Subcutaneous adipose tissue (tissue), 4 donors: ENCODE results near the gene KLC1. TPM values are rescaled to one million over a fixed set of nuclear protein-coding genes. Genes with fewer than 3 reads are reported as not detected.

Experiments used
- CTCF ChIP-seq: fragments of 450-650 bp; IDR thresholded peaks from one replicate; pipeline ENCODE4 v1.5.1; 2016; ENCODE audit warnings: low read depth, mild to moderate bottlenecking, control low read depth, antibody characterized with exemption, moderate library complexity
- total RNA-seq, 4 donors: library from RNA; depleted of rRNA; stranded (reverse); fragments of >200 nt; gene quantifications; one replicate each; pipeline ENCODE4 v1.1.0, GENCODE V29; 2016

Gene KLC1
- total RNA-seq, 4 donors from 2014 or later: 186 to 347 (median 291) TPM

GRCh38 chr14:103616635-103617300 is 12.2 kb upstream of the KLC1 start:
- TF ChIP-seq CTCF: no peak

GRCh38 chr14:103619057-103619456 is 10.0 kb upstream of the KLC1 start:
- no peak for TF ChIP-seq CTCF

GRCh38 chr14:103621860-103622259 is 7.2 kb upstream of the KLC1 start:
- TF ChIP-seq CTCF: no peak

GRCh38 chr14:103623308-103623707 is 5.7 kb upstream of the KLC1 start:
- no peak for TF ChIP-seq CTCF

- TF ChIP-seq CTCF: no peak
Measured at GRCh38 chr14:103623883-103624482, 5.0 kb upstream of the KLC1 start.

GRCh38 chr14:103624860-103625259 is 4.2 kb upstream of the KLC1 start:
- no peak for TF ChIP-seq CTCF

GRCh38 chr14:103625356-103626095 is 3.5 kb upstream of the KLC1 start:
- TF ChIP-seq CTCF: no peak
